RCC 7860 (cell line): ENCODE data around the gene PREX1.

Source experiments
- DNase-seq: peaks from one replicate; pipeline ENCODE4 v3.0.0-alpha.2; 2015; ENCODE audit warnings: low spot score
- FAIRE-seq: peaks from 2 replicates; lab custom pipeline; 2012; peaks lifted over from hg19 to GRCh38; lab: Jason Lieb, UNC

PREX1 gene

GRCh38 chr20:48738399-48739304 lies 89.1 kb downstream of the PREX1 start:
- DNase-seq (no peak), FAIRE-seq (no peak)

GRCh38 chr20:48738094-48738398 lies 89.8 kb downstream of the PREX1 start:
- FAIRE-seq = no peak
- DNase-seq = no peak

- DNase-seq (no peak), FAIRE-seq (no peak)
Observed at GRCh38 chr20:48737434-48738093, 90.2 kb downstream of the PREX1 start.

GRCh38 chr20:48736636-48737035 lies 91.2 kb downstream of the PREX1 start:
- FAIRE-seq = no peak

GRCh38 chr20:48736231-48736630 lies 91.6 kb downstream of the PREX1 start:
- FAIRE-seq (no peak), DNase-seq (no peak)

More at GRCh38 chr20:48736636-48737035, 91.2 kb downstream of the PREX1 start:
- DNase-seq = no peak

- FAIRE-seq (no peak), DNase-seq (no peak)
Observed at GRCh38 chr20:48735112-48735511, 92.7 kb downstream of the PREX1 start.

GRCh38 chr20:48734104-48734749 lies 93.6 kb downstream of the PREX1 start:
- DNase-seq = no peak
- FAIRE-seq = no peak

- DNase-seq = no peak
- FAIRE-seq = no peak
Observed at GRCh38 chr20:48733296-48733790, 94.5 kb downstream of the PREX1 start.

- DNase-seq (no peak), FAIRE-seq (no peak)
Observed at GRCh38 chr20:48732081-48732829, 95.5 kb downstream of the PREX1 start.

GRCh38 chr20:48731536-48731935 lies 96.3 kb downstream of the PREX1 start:
- no peak for FAIRE-seq
- DNase-seq = no peak

GRCh38 chr20:48730977-48731376 lies 96.8 kb downstream of the PREX1 start:
- DNase-seq (no peak), FAIRE-seq (no peak)

GRCh38 chr20:48729538-48729937 lies 98.3 kb downstream of the PREX1 start:
- no peak for DNase-seq
- FAIRE-seq = no peak

GRCh38 chr20:48728042-48728825 lies 99.6 kb downstream of the PREX1 start:
- DNase-seq = no peak
- no peak for FAIRE-seq

GRCh38 chr20:48727226-48727625 lies 100.6 kb downstream of the PREX1 start:
- DNase-seq (no peak), FAIRE-seq (no peak)

GRCh38 chr20:48725555-48725991 lies 102.2 kb downstream of the PREX1 start:
- FAIRE-seq (no peak), DNase-seq (peak; percentile 27)

GRCh38 chr20:48724891-48725554 lies 102.8 kb downstream of the PREX1 start:
- FAIRE-seq (no peak), DNase-seq (no peak)

GRCh38 chr20:48724382-48724781 lies 103.4 kb downstream of the PREX1 start:
- DNase-seq (no peak), FAIRE-seq (no peak)

- no peak for FAIRE-seq
- no peak for DNase-seq
Observed at GRCh38 chr20:48723308-48724264, 104.2 kb downstream of the PREX1 start.
